Body of pancreas (tissue), 4 donors: Measurements from ENCODE around the gene CDH12.

Source experiments
- CTCF ChIP-seq, 7 experiments: fragments of 450-650 bp in 4 of 7; fragments of 200-600 bp in 3 of 7; sonication (generic) in 3 of 7; IDR thresholded peaks; one replicate each; pipeline ENCODE4 v1.5.1; 2016 to 2019; ENCODE audit warnings: antibody characterized with exemption in 7 of 7
- POLR2A ChIP-seq, 3 donors: fragments of 450-650 bp; IDR thresholded peaks; one replicate each; pipeline ENCODE4 v1.6.1; 2016; ENCODE audit warnings: antibody characterized with exemption in 3 of 3, mild to moderate bottlenecking in 2 of 3

DNA sequence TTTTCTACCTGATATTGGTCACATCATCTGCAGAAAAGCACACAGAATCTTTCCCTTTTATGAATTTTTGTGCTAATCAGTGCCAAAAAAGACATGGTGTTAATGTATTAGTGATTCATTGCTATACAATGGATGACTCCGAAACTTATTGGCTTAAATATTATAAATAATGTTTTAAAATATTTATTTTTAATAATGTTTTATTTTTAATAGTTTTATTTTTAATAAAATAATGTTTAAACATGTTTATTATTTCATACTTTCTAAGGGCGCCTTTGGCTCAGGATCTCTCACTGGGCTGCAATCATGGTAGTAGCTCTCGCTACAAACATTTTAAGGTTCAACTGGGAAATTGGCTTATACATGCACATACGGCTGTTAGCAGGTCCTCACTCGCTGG is 65.7 kb downstream of the CDH12 start:
- TF ChIP-seq CTCF (IDR thresholded peaks at IDR 0.05) (no peak), POLR2A (IDR thresholded peaks at IDR 0.05) (no peak)
